ENCODE results near the gene NEGR1.
"Not testable (repeated sequence)": the region's sequence is repeated elsewhere in the genome, so short reads cannot be mapped to it uniquely, and the experiment has no call there.

Gene NEGR1

DNA sequence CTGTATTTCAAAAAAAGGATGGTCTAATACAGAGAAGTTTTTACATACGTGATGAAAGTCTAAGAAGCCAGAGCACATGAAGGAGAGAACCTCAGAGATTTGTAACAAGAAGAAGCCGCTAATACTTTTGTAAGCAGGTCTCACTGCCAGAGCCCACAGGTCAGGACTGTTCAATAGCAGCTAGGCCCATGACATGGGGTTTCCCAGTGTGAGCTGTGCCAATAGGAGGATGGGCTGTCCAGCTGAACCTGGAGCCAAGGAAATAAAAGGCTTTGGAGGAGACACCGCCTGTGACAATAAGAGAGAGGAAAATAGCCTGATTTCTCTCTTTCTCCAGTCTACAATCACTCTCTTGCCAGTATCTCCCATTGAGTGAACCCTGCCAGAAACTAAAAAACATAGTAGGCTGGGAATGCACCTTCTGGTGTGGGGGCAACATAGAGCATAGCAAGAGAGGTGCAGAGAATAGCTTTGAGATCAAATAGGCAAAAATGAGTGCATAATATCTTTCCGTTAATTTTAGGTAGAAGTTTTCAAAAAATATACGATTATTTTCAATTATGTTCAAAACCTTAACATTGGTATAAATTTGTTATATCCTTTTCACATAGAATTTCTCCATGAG, 360.3 kb downstream of the NEGR1 start:
- no peak for DNase-seq

DNA sequence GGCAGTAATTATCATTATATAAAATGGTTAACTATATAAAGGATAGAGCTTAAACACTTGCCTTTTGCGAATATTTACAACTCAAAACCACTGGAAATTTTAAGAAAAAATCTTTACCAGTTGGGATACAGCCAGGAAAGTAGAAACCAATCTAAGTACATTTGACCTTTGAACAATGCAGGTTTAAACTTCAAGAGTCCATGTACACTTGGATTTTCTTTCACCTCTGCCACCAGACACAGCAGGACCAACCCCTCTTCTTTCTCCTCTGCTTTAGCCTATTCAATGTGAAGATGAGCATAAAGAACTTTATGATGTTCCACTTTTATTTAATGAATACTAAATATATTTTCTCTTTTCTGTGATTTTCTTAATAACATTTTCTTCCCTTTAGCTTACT, 361.1 kb downstream of the NEGR1 start:
- DNase-seq = no peak

DNA sequence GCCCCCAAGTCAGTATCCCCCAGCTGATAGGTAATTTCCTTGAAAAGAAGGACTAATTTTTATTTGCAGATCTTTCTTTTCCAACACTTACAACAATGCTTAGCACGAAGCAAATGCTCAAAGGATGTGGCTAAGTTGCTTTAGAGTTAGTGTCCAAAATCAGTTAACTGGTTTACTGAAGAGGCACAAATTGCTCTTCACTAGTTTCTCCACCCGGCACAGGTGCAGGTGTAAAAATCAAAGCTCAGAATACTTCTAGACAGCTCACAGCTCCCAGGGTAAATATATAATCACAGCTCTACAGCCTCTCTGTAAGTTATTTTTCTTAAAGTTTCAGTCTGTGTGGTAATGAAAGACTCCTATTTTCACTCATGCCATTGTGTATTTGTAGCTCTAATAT, 361.8 kb downstream of the NEGR1 start:
- no peak for DNase-seq

DNA sequence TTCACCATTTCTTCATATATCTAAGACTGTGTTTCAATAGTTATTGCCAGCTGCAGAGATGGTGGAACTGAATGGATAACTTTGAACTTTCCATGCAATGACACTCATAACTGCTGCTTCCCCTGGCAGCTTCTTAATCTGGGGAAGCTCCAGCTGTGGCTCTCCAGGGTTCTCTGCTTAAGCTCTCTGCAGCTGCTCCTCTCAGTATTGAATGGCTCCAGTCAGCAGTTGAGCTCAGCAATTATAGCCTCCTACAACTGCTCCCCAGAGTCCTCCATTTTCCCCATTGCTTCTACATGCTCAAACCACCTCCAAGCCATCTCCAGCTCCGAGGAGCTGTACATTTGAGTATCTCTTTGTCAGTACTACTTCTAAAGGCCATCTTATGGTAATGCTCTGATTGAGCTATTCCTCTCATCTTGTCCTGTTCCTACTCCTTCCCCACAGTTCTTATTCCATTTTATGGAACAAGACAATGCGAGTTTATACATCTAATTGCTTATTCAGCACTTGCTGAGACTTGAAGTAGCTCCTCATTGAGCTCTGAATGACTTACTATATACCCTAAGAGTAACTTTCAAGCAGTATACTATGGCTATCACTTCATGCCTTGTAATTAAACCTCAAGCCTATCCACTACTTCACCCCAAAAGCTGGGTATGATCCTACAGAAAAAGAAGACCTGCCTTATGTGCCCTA, 362.4 kb downstream of the NEGR1 start:
- no peak for DNase-seq

DNA sequence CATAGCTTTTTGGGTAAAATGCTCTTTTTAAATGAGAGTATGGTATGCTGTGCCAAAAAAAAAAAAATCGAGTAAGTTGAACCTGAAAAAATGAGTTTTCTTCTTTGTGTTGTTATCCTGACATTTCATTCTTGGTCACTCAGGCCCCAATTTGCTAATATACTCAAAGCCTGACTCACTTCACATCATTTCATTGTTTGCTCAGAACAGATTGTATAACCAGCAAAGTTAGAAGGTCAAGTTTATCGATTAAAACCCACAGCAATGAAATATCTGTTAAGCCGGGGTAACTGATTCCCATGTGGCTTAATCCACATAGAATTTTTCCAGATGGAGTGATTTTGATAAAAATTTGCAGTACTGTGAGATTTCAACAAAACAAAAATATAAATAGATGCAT, 363.7 kb downstream of the NEGR1 start:
- no peak for DNase-seq

DNA sequence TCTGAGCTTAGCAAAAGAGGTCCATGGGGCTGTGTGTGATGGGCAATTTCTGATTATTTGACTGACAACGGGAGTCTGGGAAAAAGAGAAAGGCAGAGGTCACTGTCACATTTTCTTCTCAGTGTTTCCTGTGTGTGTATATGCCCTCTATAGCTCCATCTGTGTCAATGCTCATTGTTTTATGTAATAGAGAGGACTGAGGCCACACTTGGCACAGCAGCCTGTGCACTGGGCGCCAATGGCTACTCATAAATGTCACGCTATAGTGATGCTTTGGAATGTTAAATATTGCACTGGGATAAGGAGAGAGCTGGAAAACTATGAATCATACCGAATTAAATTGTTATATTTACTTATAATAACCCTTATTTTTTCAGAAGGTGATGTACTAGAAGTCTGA, 365.4 kb downstream of the NEGR1 start:
- DNase-seq = no peak

DNA sequence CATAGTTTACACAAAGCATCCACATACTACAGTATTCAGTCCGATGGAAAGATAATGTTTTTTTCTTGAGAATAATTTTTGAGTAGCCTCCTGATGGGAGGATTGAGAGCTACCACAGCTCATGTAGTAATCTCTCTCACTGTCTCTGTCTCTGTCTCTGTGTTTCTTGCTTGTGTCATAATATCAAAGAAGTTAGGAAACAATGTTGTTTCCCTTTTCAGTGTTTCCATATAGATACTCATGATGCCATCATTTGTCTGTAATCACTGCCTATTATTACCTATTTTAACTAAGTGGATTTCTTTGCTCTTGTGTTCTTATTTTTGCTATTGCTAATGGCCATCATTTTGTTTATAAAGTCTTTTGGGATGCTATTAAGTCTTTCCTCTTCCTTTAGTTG, 367.7 kb downstream of the NEGR1 start:
- no peak for DNase-seq

DNA sequence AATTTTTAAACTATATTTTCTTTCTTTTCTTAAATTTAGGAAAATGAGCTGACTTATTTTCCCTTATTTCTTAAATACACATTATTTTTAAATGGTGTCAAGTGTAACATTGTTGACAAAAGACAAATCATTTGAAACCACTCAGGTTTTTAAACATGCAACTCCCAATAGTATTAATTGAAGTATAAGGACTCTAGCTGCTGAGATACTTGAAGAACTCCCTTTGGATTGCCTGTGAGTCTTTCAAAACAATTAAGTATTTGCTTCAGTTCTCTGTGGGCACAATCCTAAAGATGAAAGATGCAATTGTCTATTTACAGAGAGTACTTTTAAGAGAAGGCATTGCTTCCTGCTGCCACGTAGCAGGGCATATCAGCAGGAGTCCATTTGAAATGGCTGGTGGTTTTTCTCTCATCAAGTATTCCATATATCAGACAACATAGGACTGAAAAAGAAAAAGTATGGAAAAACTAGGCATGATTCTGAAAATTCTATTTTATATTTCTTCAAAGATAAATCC, 373.4 kb downstream of the NEGR1 start:
- DNase-seq = no peak

DNA sequence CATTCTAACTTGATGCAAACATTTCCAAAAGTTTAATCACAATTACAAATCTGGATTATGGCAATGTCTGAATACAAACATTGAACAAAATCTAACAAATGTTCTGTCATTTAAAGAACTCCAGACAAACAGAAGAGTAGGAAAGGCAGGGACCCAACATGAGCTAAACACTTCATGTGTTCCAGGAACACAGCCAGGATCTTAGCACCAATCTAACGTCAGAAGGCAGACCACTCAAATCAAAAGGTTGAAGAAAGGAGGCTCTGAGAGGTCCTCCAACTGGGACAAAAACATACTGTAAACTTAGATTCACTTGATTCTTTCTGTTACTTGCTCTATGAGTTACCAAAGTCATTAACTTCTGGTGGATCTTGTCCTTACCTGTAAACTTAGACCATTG, 374.0 kb downstream of the NEGR1 start:
- no peak for DNase-seq

DNA sequence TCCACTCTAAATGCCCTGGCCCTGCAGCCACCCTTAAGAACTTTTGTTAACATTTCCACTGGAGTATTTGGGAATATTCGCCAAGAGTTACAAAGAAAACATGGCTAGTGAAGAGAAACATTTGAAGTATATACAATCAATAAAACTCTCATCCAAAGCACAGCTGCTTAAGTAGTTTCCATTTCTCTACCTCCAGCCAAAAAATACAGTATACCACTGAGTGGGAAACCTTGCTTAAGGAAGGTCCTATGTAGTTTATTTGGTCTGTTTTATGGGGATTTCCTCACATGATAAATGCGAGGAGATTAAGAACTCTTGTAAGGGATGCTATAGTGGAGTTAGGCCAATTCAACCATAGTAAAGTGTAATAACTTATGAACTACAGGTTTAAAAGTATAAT, 382.5 kb downstream of the NEGR1 start:
- DNase-seq = no peak

DNA sequence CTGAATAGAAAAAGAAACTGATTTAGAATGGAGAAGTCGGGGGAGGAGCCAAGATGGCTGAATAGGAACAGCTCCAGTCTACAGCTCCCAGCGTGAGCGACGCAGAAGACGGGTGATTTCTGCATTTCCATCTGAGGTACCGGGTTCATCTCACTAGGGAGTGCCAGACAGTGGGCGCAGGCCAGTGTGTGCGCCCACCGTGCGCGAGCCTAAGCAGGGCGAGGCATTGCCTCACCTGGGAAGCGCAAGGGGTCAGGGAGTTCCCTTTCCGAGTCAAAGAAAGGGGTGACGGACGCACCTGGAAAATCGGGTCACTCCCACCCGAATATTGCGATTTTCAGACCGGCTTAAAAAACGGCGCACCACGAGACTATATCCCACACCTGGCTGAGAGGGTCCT, 394.2 kb downstream of the NEGR1 start:
- DNase-seq = not testable (repeated sequence)

DNA sequence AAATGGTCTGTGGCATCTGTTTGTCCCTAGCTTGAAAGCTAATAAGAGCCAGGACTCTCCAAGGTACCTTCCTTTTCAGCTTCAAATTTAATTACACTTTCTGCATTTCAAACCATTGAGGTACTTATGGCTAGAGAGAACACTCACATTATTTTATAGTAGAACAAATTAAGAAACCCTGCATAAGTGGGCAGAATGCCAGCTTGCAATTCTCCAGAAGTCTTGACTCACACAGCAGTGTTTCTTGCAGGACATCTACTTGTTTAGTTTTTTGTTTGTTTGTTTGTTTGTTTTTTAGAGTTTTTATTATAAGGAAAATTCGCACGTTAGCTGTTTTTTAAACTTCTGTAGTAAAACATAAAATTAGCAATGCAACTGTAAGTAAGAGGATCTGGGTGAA, 397.2 kb downstream of the NEGR1 start:
- peak; percentile 22 for DNase-seq

DNA sequence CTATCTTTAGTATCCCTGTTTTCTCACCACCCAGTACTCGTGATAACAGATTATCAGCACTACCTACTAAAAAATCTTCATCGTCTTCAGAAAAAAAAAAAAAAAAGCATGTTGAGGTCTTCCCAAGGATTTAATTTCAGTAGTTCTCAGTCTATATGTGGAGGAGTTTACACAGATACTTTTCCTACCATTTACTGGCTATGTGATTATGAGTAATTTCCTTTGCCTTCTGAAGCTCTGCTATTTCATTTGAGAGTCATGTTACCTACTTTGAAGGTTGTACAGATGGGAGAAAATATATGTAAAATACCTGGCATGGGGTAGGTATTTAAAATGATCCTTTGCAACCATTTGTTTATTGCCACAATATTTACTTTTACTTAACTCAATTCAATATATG, 399.7 kb downstream of the NEGR1 start:
- no peak for DNase-seq

DNA sequence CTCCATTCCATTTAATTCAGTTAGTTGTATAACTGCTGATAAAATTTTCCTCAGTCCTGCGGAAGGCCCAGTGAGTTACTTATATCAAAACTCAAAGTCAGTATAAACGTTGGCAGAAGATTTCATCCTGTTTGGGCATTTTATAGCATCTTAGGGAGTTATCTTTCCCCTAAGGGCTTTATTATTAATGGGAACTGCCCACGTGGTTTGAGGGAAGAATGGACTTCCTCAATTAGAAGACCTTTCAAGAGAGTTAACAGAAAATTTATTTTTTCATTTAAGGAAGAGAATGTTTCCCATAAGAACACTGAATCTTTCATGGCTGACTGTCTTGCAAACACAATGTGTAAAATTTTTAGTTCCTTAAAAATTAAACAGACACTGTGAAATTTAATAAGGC, 400.1 kb downstream of the NEGR1 start:
- DNase-seq = peak; percentile 69

DNA sequence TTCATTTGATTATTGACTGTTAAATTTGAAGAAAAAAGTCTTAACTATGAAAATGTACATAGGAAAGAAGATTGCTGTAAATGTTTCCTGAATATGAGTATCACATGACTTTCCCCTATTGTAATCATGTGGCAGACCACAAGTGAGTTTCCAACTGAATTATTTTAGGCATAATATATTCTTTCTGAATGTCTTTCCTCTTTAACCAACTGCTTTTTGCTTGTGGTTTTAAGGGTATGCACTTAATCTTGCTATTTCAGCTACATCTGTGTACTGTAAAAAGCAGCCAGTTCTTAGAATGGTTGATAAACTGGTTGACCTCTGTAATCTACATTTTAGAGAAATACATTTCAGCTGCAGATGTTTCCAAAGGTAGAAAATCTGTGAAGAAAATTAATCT, 400.7 kb downstream of the NEGR1 start:
- peak; percentile 96 for DNase-seq

DNA sequence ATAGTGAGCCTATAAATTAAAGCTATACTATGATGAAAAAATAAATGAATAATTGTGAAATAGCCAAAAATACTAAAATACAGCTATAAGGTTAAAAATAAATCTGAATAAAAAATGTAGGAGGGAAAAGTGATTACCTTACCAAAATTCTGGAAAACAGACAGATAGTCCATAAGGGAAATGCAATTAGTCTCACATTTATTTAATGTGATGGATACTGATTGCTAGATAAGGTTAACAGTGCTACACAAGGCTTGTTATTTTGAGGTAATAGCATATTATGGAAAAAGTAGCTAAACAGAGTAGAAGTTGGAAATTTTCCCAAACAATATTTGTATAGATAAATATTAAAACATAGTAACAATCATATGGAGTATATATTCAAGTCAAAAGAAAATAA, 413.0 kb downstream of the NEGR1 start:
- DNase-seq = no peak

DNA sequence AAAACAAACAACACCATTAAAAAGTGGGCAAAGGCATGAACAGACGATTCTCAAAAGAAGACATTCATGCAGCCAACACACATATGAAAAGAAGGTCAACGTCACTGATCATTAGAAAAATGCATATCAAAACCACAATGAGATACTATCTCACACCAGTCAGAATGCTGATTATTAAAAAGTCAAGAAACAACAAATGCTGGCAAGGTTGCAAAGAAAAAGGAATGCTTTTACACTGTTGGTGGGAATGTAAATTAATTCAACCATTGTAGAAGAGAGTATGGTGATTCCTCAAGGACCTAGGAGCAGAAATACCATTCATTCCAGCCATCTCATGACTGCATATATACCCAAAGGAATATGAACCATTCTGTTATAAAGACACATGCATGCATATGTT, 419.6 kb downstream of the NEGR1 start:
- DNase-seq = no peak

DNA sequence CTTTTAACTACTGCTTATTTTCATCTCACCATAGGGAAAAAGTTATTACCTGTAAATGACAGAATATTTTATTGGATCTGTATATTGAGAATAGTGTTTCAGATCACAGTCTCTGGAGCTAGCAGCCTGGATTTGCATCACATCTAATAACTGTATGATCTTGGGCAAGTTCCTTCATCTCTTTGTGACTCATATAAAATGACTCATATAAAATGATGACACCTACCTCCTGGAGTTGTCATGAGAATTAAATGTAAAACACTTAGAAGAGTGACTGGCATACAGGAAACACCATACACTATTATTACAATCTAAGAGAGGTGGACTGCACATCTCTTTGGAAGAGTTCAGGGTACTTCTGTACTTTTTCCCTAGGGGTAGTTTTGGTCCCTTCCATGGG, 421.3 kb downstream of the NEGR1 start:
- DNase-seq = peak; percentile 47

DNA sequence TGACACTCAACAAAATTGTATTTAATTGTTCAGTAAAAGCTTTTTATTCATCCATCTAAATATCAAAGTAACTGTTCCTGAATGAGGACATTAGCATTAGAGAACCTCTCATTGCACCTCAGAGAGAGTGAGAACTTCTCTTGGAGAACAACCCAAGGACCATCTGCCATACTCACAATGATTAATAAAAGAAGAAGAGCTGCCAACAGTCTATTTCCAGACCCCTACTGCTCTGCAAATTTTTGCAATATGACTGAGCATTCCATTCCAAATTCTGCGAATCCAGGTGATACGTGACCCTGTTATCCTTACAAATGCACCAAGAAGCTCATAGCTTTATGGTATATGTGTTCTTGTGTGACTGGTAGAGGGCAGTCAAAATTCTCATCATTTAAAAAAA, 422.5 kb downstream of the NEGR1 start:
- no peak for DNase-seq

DNA sequence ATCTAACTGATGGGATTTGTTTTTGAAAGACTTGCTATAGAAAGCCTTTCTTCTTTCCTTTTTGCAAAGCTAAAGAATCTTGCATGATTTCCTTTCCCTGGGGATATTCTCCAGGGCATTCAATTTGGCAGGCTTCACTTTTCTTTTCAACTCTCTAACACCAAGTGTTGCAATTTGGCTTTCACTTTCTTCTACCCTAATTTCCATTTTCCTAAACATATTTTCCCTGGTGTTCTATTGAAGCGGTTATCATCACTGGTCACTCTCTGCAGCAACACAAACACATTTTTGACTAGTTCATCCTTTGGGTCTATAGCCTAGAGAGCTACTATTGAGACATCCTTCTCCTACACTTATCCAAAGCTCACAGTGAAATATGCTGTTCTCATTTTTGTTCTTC, 424.5 kb downstream of the NEGR1 start:
- DNase-seq = no peak

DNA sequence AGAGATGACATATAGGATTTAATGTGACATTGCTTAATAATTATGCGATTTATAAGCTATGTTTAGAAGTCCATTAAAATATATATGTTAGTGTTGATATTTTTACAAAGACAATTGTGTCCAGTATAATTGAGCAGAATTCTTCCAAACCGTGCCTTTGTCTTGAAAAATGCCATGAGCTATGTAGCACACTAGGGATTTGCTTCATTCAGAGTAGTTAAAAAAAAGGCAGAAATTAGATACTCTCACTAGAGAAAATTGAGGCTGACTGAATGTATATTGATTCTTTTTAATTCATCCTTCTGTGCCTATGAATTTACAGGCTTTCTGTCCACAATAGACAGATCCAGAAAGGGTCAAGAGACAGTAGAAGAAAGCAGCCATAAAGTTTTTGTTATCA, 429.0 kb downstream of the NEGR1 start:
- DNase-seq = no peak

DNA sequence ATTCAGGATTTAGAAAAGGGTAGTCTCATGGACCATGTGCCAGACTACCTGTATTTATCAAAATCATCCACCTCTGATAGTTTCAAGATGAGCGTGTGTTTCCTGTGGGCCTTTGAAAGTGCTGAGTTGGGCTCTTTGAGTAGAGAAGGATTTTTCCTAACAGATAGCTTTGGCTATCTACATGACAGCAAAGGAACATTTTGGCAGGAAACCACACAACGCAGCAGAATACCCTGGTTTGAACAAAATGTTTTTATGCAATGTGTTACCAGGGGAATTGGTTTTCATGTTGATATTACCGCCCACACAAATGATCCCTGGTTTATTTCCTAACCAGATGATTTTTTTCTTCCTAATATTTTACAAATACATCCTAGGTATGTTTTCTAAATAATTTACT, 431.4 kb downstream of the NEGR1 start:
- DNase-seq = peak; percentile 59

DNA sequence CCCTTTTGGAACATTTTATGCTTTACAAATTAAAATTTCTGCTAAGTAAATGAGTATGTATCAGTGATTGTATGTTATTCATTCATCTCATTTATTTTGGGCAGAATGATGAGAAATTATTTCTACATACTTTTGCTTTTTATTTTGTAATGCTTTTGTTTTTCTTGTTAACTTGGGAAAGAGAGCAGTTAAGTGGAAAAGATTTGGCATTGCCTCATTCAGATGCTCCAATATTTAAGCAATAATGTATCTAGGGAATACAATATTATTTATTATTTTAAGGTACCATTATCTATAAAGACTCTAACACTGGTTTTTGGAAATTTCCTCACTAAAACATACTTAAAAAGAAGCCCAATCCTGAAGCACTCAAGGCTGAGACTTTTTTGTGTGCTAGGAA, 431.8 kb downstream of the NEGR1 start:
- no peak for DNase-seq

DNA sequence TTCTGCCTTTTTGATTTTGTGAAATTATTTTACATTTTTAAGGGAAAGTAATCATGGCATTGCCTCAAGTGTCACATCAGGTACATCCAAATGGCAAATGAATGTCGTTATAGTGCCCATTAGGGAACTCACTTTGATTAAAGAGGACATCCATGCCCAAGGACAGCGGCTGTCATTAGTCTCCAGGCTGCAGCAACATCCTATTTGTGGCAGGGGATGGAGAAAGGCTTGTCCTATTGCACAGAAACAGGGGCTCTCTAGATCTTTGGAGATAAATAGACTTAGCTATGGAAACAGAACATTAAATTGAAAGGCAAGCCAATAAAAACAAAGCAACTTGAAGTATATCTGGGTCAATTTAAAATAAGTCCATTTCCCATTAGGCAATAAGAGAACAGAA, 439.3 kb downstream of the NEGR1 start:
- no peak for DNase-seq

DNA sequence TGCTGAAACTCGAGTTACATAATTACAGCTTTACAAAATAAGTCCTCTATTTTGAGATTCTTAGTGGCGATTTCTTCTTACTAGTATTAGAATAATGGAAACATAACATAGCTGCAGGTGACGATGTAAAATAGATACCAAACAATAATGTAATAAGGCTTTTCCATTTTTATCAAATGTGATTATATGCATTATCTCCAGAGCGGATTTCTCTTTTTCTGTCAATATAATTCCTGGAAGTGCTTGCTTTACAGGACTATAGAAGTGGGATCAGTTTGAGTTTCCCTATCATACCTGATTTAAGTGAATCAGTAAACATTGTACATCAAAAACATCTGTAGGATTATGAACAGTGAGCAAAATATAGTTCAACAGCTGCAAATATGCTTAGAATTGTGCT, 442.5 kb downstream of the NEGR1 start:
- DNase-seq = no peak
